ENCODE measurements around the gene CETN1.

CETN1 gene

DNA sequence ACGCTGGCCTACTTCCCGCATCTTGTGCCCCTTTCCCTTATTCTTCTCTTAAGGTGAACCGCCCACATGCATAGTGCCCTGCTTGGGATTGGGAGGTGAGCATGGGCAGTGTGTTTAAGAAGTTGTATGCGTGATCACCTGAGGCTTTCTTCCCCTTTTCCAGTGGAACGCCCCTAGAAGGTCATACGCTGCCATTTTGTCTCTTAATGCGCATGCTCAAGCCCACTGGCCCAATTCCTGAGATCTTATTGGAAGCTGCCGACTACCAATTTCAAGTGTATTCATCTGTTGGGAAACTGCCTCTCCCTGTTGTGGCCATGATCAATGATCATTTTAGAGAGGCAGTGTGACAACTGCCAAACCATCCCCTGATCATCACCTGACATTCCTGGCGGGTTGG lies 3.3 kb upstream of the CETN1 start:
- no peak for DNase-seq (ENCODE audit: low spot score)

DNA sequence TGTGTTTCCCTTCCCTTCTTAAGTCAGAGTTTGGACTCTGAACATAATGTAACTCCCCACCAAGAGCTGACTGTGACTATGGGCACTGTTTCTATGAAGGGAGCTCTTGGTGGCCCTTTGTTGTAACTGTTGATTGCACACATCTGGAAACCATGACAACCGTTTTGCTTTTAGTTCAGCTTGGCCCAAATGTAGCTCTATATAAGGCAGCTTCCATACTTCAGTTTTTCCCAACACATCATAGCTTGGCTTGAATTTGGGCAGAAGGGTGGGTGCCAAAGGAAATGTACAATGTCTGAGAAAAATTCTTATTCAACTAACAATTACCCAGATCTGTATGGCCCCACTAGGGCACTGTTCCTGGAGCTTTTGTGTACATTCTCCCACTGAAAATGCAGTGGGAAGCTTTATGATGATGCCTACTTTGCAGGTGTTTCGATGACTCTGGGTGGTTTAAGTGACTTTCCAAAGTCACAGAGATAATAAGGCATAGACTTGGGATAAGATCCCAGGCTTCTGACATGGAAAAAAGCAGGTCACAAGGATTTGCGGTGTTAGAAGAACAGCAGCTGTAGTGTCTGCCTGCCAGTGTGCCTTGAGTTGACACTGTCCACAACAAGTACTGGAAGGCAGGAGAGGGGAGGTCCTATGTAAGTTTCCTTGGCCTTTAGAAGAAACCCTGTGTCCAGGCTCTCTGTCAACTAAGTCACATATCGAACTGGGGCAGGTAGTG lies 2.4 kb upstream of the CETN1 start:
- DNase-seq (ENCODE audit: low spot score): no peak

- DNase-seq (ENCODE audit: low spot score): no peak
These were observed 942 bp upstream of the CETN1 start for GRCh38 chr18:579238-579637.

DNA sequence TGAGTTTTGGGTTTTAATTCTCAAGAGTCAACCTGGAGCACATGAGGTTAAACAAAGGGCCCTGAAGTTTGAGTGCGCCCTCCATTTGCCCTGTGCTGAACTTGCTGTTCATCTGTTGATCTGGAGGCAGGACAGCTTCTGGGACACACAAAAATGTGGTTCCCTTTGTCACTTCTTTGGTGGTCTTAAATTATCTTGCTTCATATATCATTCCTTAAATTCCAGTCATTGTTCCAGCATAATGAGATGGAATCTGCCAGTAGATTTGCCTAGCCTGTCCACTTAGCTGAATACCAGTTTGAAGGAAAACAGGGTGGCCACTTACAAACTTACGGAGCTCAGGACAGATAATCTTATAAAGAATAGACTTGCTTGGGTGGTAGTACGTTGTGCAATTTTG lies 916 bp downstream of the CETN1 start:
- no peak for DNase-seq (ENCODE audit: low spot score)

- no peak for DNase-seq (ENCODE audit: low spot score)
These were observed 2.3 kb downstream of the CETN1 start for GRCh38 chr18:582465-582864.

GRCh38 chr18:595068-595467 lies 14.9 kb downstream of the CETN1 start:
- no peak for DNase-seq (ENCODE audit: low spot score)

GRCh38 chr18:595571-595970 lies 15.4 kb downstream of the CETN1 start:
- DNase-seq (ENCODE audit: low spot score): no peak

- peak; percentile 77 for DNase-seq (ENCODE audit: low spot score)
These were observed 16.2 kb downstream of the CETN1 start for GRCh38 chr18:596288-596881.

GRCh38 chr18:598124-598589 lies 18.0 kb downstream of the CETN1 start:
- DNase-seq (ENCODE audit: low spot score): no peak

GRCh38 chr18:600107-600506 lies 19.9 kb downstream of the CETN1 start:
- no peak for DNase-seq (ENCODE audit: low spot score)

- no peak for DNase-seq (ENCODE audit: low spot score)
These were observed 24.6 kb downstream of the CETN1 start for GRCh38 chr18:604771-605170.

DNA sequence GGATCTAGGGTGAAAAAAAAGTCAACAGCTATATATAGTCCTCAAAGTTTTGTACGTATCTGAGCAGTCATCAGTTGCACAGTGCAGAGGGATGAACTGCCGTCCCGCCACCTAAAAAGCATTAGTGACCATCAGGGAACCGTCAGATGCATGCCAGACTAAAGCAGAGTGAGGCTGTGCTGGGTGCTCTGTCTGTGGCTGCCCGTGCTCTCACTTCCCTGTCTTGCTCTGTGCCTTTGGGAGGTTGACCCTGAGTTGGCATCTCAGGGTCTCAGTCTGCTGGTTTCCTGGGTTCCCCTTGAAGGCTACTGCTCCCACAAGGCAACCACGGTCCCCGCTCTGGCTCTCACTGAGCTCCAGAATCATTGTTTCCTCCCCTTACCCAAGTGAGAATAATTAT lies 27.8 kb downstream of the CETN1 start:
- DNase-seq (ENCODE audit: low spot score): no peak

DNA sequence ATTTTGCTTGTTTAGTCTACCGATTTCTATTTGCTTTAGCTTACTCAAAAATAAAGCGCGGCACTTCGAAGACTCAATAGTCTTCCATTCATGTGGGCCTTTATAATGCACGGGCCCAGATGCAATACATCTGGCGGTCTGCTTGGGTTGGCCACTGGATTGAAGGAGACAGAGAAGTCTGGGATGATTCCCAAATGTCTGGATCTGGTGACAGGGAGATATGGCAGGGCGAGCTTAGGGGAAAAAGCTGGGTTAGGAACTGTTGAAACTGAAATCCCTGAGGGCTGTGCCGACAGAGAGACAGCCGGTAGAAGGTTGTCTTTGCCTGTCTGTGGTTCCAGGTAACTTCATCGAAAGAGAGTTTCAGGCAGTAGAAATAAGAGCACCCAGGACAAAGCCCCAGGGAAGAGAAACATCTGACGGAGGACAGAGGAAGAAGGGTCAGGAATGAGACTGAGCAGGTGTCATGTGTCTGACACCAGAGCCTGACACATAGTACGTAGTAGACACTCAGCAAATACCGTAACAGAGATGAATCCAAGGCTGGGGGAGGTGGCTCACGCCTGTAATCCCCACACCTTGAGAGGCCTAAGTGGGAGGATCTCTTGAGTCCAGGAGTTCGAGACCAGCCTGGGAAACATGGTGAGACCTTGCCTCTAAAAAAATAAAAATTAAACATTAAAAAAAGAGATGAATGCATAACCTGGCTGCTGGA lies 30.2 kb downstream of the CETN1 start:
- no peak for DNase-seq (ENCODE audit: low spot score)

GRCh38 chr18:612156-612555 lies 32.0 kb downstream of the CETN1 start:
- DNase-seq (ENCODE audit: low spot score): no peak

DNA sequence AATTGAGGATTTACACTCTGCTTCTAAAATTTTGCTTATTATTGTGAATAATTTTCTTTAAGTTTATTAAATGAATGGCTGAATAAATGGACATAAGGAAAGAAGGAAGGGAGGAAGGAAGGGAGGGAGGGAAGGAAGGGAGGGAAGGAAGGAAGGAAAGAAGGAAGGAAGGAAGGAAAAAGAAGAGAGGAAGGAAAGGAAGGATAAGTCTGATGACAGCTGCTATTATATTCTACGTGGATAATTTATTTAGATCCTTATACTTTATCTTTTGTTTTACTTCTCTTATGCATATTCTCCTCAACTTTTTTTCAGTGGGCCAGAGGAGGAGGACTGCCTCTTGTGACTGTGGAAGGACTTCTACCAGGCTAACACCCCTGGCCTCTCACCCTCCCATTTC lies 34.0 kb downstream of the CETN1 start:
- DNase-seq (ENCODE audit: low spot score): no peak

GRCh38 chr18:615092-615521 lies 34.9 kb downstream of the CETN1 start:
- DNase-seq (ENCODE audit: low spot score): no peak

DNA sequence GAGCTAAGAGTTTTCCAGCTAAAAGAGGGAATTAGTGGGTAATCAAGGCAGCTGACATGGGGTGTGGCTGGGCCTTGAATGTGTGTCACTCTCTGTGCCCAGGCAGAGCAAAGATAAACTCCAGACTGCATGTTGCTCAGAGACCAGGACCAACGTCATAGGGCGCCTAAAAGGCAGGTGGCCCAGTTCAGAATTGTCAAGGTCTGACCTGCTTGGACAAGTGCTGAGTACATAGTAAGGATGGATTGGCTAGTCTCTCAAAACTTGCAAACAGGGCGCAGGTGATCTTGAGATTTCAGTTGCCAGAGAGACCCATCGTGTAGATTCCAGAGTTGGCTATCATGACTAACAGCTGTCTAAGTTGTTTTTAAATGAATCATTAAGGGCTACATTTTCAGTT lies 35.6 kb downstream of the CETN1 start:
- DNase-seq (ENCODE audit: low spot score): peak; percentile 67

DNA sequence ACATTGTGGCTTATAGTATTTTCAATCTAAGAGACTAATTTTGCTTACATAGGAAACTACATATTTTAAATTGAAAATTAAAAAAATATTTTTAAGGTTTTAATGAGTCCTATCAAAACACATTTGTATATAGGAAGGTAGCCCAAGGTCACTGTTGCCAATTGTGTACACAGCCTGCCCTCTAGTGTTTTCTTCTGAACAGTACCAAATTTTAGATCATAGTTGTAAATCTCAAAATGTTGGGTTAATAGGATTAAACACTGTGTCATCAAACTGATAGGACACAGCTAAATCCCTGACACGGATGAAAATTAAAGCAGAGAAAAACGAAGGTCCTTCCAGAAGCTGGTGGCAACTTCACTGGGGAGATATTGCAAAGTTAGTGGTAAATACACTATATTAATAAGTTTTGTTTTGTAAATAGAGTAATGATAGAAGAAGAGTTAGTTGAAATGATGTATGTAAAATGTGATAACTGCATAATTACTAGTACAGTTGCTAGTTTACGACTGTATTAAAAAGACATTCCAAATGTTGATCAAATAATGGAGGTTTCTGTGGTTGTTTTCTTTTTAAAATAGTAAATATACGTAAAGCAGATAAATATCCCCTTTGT lies 36.3 kb downstream of the CETN1 start:
- peak; percentile 68 for DNase-seq (ENCODE audit: low spot score)

- DNase-seq (ENCODE audit: low spot score): peak; percentile 54
These were observed 37.9 kb downstream of the CETN1 start for GRCh38 chr18:617970-618504.

GRCh38 chr18:618618-619017 lies 38.4 kb downstream of the CETN1 start:
- no peak for DNase-seq (ENCODE audit: low spot score)

- DNase-seq (ENCODE audit: low spot score): no peak
These were observed 41.3 kb downstream of the CETN1 start for GRCh38 chr18:621291-622043.

DNA sequence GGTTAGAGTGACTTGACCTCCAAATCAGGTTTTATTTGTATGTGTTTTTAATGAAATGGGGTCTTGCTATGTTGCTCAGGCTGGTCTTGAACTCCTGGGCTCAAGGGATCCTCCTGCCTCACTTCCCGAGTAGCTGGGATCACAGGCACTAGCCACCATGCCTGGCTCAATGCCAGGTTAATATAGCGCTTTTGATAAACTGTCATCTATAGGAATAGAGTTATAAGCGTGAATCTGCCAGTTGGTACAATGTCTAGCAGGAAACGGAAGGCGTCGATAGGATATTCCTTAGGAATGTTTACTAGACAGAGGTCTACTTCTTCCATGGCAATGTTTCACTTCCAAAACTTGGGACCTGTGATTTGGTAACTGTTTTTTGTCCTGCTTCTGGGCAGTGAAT lies 42.1 kb downstream of the CETN1 start:
- no peak for DNase-seq (ENCODE audit: low spot score)

All from hematopoietic multipotent progenitor cell treated with erythropoietin and hydrocortisone succinate and interleukin-3 and kit ligand, for 15 days (in vitro differentiated cells).